Measurements from ENCODE around the gene KHDC4. TPM values are rescaled to one million over a fixed set of nuclear protein-coding genes. Genes with fewer than 3 reads are reported as not detected.

The KHDC4 gene
- total RNA-seq, 1 experiment from 2014 or later: 57.7 TPM

DNA sequence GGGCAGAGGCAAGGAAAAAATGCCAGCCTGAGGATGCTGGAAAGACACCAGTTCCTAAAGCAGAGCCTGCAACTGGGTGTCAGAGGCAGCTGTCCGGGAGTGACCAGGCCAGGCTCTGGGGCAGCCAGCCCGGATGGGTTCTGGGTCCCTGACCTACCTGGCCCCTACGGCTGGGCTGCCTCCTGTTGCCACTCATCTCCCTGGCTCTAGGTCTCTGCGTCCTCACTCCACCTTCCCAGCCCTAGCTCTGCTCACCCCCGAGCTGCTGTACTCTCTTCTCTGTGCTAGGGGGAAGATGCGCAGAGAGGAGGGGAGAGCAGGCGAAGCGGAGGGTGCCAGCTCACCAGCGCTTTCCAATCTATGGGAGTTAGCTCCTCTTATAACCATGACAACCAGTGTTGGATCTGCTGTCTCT is 35.2 kb upstream of the KHDC4 start:
- Histone ChIP-seq H4K91ac (ENCODE audit: insufficient read length, low read depth, low read length) (no peak overlapping the region), H3K79me2 (ENCODE audit: insufficient read depth, low read length) (peaks cover 23% of the 10 kb centered on the region), H3K4me2 (ENCODE audit: insufficient read depth, insufficient read length, low read length) (no peak overlapping the region), H3K9ac (ENCODE audit: extremely low read depth, insufficient read length, low read length) (no peak overlapping the region), H3K27ac (ENCODE audit: insufficient read length, low read depth, low read length) (no peak overlapping the region), H3K56ac (ENCODE audit: insufficient read length, low read depth, low read length) (no peak overlapping the region), H3K18ac (ENCODE audit: insufficient read length, low read depth, low read length) (no peak overlapping the region), H4K20me1 (ENCODE audit: control insufficient read depth, insufficient read depth, insufficient read length) (peaks cover 3% of the 10 kb centered on the region), H2BK12ac (ENCODE audit: insufficient read length, low read depth, low read length) (no peak overlapping the region), H2BK20ac (ENCODE audit: low read depth, low read length, poor library complexity, severe bottlenecking) (no peak overlapping the region), H3K9me3 (ENCODE audit: control insufficient read depth, low read depth, low read length) (no peaks in the 10 kb centered on the region), H4K8ac (replicated peaks; ENCODE audit: insufficient read length, low read depth, low read length) (no peak overlapping the region), H2AFZ (ENCODE audit: low read length) (no peak overlapping the region), H3K4me1 (ENCODE audit: insufficient read depth, low read length) (peaks cover 18% of the 10 kb centered on the region), H3K27me3 (ENCODE audit: insufficient read depth, low read length) (no peaks in the 10 kb centered on the region), H4K5ac (ENCODE audit: insufficient read length, low read depth, low read length) (no peak overlapping the region), H3K23ac (ENCODE audit: insufficient read length, low read depth, low read length) (no peak overlapping the region), H3K79me1 (ENCODE audit: insufficient read depth, low read depth, low read length, poor library complexity, severe bottlenecking) (peaks cover 3% of the 10 kb centered on the region), H2BK5ac (ENCODE audit: insufficient read length, low read length) (no peak overlapping the region), H2BK120ac (ENCODE audit: low read depth, low read length, poor library complexity, severe bottlenecking) (no peak overlapping the region), H3K23me2 (ENCODE audit: insufficient read length, low read depth, low read length, poor library complexity, severe bottlenecking) (no peaks in the 10 kb centered on the region), H2BK15ac (ENCODE audit: low read depth, low read length) (no peak overlapping the region), H3K4ac (ENCODE audit: low read depth, low read length) (no peak overlapping the region), H3K14ac (ENCODE audit: insufficient read depth, low read length) (no peak overlapping the region), H3T11ph (ENCODE audit: low read length) (no peak overlapping the region), H2AK5ac (ENCODE audit: insufficient read length, low read length) (no peak overlapping the region)
- H3K4me3 Mint-ChIP-seq: no peak overlapping the region
- H3K27me3 Mint-ChIP-seq (ENCODE audit: low read depth): no peaks in the 10 kb centered on the region
- H3K27ac Mint-ChIP-seq: peak overlapping the region; percentile 75 to 89 (median 82); a peak in 3 of 7 replicates
- WGBS (ENCODE audit: extremely low coverage, insufficient read length, low lambda C conversion rate): no CpG with 5 or more reads among the region's 9 CpGs
- H3K36me3 Mint-ChIP-seq (ENCODE audit: insufficient read depth in 1 of 3, low read depth in 3 of 3): peaks cover 26 to 73% (median 68%) of the 10 kb centered on the region in 3 experiments
- peaks cover 56 to 73% of the 10 kb centered on the region in 2 experiments for H3K4me1 Mint-ChIP-seq
- DNase-seq: no peak
- H3K9me3 Mint-ChIP-seq: no peaks in the 10 kb centered on the region
- no peak for TF ChIP-seq CTCF (conservative IDR thresholded peaks at IDR 0.05)

Measured in H9 (cell line).